ENCODE results near the gene ERCC5.

- no peak for TF ChIP-seq EZH2 (IDR thresholded peaks at IDR 0.05; ENCODE audit: borderline replicate concordance, low read depth, low read length, poor library complexity, severe bottlenecking)
- TF ChIP-seq, protein P1, sequence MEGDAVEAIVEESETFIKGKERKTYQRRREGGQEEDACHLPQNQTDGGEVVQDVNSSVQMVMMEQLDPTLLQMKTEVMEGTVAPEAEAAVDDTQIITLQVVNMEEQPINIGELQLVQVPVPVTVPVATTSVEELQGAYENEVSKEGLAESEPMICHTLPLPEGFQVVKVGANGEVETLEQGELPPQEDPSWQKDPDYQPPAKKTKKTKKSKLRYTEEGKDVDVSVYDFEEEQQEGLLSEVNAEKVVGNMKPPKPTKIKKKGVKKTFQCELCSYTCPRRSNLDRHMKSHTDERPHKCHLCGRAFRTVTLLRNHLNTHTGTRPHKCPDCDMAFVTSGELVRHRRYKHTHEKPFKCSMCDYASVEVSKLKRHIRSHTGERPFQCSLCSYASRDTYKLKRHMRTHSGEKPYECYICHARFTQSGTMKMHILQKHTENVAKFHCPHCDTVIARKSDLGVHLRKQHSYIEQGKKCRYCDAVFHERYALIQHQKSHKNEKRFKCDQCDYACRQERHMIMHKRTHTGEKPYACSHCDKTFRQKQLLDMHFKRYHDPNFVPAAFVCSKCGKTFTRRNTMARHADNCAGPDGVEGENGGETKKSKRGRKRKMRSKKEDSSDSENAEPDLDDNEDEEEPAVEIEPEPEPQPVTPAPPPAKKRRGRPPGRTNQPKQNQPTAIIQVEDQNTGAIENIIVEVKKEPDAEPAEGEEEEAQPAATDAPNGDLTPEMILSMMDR (conservative IDR thresholded peaks at IDR 0.05; ENCODE audit: low read depth, low read length) = no peak
Observed at GRCh38 chr13:102892503-102892902, 46.7 kb downstream of the ERCC5 start.

All from A673 (cell line).